GM12878 (cell line): Measurements from ENCODE around the gene C8G.

Experiments used
- CTCF ChIP-seq, 3 experiments: IDR thresholded peaks in 2 of 3; conservative IDR thresholded peaks in 1 of 3; 2 replicates each; pipeline ENCODE4 v1.5.1; 2011; ENCODE audit warnings: low read depth in 3 of 3, low read length in 3 of 3, mild to moderate bottlenecking in 3 of 3, control low read depth in 2 of 3, moderate library complexity in 2 of 3, inconsistent platforms in 1 of 3, mixed read lengths in 1 of 3; ENCODE audit not compliant: control insufficient read depth in 2 of 3, insufficient read depth in 1 of 3; ENCODE audit errors: extremely low read depth in 1 of 3
- POLR2A ChIP-seq: IDR thresholded peaks from 2 replicates; pipeline ENCODE4 v1.6.1; 2011; ENCODE audit warnings: low read depth, mild to moderate bottlenecking, low read length
- POLR2AphosphoS5 ChIP-seq: IDR thresholded peaks from 2 replicates; pipeline ENCODE4 v1.6.1; 2011; ENCODE audit warnings: mild to moderate bottlenecking, low read length, inconsistent platforms
- SPI1 ChIP-seq: IDR thresholded peaks from 2 replicates; pipeline ENCODE4 v1.6.1; 2011; ENCODE audit warnings: low read depth, mild to moderate bottlenecking, low read length, moderate library complexity, borderline replicate concordance; ENCODE audit not compliant: insufficient read depth

- TF ChIP-seq POLR2A (no peak), CTCF (IDR thresholded peaks at IDR 0.05 in 2 of 3, conservative IDR thresholded peaks at IDR 0.05 in 1 of 3; ENCODE audit: control insufficient read depth in 2 of 3, extremely low read depth in 1 of 3, insufficient read depth in 1 of 3, low read depth in 3 of 3, low read length in 3 of 3) (no peak), POLR2AphosphoS5 (no peak), SPI1 (no peak)
Measured at GRCh38 chr9:136913701-136914438, 31.2 kb upstream of the C8G start.
